Right renal cortex interstitium (tissue), 3 donors: ENCODE data around the gene CXCL14. TPM values are rescaled to one million over a fixed set of nuclear protein-coding genes. Genes with fewer than 3 reads are reported as not detected.
"Not testable (repeated sequence)": the region's sequence is repeated elsewhere in the genome, so short reads cannot be mapped to it uniquely, and the experiment has no call there.

Source experiments
- DNase-seq, 3 donors: peaks; one replicate each; pipeline ENCODE4 v3.0.0-alpha.2; 2013; ENCODE audit warnings: low read depth in 3 of 3, low spot score in 2 of 3
- polyA plus RNA-seq, 3 donors: library from polyadenylated mRNA; unstranded; fragments of 120-200 nt; gene quantifications; one replicate each; pipeline ENCODE4 v1.2.1, GENCODE V29; 2013; ENCODE audit not compliant: insufficient read length in 3 of 3

Gene CXCL14
- polyA plus RNA-seq, 3 donors, result 18.4 to 54.0 (median 36.6) TPM

DNA sequence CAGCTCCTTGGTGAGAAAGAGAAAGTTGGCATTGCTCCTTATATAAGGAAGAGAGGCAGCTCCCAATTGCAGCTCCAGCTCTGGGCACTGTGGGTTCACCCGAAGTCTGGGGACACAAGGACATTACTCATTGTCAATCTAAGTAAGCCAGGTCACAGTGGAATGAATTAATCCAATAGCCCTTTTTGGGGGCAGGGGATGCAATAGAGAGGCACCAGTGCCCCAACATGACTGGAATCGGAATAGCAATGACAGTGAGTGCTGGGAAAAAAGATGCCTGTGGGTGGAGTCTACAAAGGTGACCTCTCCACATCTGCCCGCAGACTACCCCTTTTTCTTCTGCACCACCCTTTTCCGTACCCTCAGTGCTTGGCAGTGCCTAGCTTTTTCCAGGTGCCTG, 31.9 kb downstream of the CXCL14 start:
- DNase-seq, result no peak

GRCh38 chr5:135546101-135546500, 32.7 kb downstream of the CXCL14 start:
- no peak for DNase-seq

GRCh38 chr5:135545099-135545498, 33.7 kb downstream of the CXCL14 start:
- DNase-seq, result no peak

GRCh38 chr5:135543485-135544304, 35.1 kb downstream of the CXCL14 start:
- no peak for DNase-seq

DNA sequence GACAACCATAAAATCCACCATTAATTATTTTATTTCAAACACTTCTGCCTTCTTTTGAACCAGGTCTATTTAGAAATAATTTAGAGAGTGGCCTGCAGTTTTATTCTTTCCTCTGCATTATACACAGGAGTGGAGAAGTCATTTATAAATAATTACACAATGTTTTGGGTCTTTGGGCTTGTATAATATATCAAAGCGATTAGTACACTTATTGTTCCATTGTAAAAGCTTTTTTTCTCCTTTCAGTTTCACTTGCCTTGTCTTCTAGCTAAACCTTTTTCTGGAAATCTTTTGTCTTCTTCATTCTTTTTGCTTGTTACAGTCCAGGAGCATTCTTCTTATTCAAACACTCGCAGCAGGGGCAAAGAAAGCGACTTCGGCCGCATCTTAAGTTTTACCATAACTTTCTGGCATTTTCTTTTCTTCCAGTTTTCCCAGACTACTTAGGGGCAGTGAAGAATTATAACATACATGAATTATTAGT, 35.7 kb downstream of the CXCL14 start:
- DNase-seq, result no peak

GRCh38 chr5:135541807-135542502, 36.8 kb downstream of the CXCL14 start:
- no peak for DNase-seq

GRCh38 chr5:135539430-135540005, 39.3 kb downstream of the CXCL14 start:
- DNase-seq, result no peak

- DNase-seq, result no peak
Observed at GRCh38 chr5:135538261-135538660, 40.5 kb downstream of the CXCL14 start.

DNA sequence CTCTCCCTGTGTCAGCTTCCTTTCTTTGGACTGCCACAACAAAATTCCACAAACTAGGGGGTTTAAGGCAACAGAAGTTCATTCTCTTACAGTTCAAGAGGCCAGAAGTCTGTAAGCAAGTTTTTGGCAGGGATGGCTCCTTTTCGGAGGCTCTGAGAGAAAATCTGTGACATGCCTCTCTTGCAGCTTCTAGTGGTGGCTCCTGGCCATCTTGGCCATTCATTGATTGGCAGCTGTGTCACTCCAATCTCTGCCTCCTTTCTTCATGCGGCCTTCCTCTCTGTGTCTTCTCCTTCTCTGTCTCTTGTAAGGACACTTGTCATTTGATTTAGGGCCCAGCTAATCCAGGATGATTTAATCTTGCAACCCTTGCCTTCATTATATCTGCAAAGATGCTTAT, 41.0 kb downstream of the CXCL14 start:
- DNase-seq, result no peak

DNA sequence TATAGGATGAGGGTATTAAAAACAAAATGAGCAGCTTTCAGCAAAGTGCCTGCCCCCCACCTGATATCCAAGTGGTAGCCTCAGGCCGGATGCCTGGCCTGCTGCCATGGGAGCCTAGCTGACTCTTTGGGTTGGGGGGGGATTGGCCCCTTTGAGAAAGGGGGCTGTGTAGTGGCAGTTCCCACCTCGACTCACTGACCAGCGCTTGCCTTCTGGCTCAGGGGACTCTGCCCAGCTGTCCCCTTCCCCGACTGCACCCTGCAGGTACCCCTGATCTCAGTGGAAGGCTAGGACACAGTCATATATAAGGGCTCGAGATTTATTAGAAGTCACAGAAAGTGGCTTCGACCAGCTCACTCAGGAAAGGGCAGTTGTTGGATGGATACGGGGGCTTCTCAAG, 41.5 kb downstream of the CXCL14 start:
- DNase-seq, result no peak

- no peak for DNase-seq
Observed at GRCh38 chr5:135535820-135536801, 42.7 kb downstream of the CXCL14 start, which contains the start of gene NEUROG1. Gene NEUROG1 (minus strand): TSS chr5:135535964. CDS start chr5:135535690, 274 bp downstream.

DNA sequence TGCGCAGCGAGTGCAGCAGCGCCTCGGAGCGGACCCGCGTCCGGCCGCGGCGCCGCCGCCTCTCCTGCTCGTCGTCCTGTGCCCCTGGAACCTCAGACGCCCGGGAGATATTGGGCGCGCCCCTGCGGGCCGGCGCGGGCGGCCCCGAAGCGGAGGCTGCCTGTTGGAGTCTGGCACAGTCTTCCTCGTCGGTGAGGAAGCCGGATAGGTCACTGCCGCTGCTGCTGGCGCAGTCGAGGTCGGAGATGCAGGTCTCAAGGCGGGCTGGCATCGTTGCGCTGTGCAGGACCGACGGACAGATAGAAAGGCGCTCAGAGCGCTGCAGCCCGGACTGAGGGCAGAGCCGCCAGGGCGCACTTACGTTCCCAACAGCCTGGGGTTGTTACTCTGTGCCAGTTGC, 43.4 kb downstream of the CXCL14 start:
- DNase-seq, result no peak

GRCh38 chr5:135534609-135535419, 44.0 kb downstream of the CXCL14 start:
- no peak for DNase-seq

DNA sequence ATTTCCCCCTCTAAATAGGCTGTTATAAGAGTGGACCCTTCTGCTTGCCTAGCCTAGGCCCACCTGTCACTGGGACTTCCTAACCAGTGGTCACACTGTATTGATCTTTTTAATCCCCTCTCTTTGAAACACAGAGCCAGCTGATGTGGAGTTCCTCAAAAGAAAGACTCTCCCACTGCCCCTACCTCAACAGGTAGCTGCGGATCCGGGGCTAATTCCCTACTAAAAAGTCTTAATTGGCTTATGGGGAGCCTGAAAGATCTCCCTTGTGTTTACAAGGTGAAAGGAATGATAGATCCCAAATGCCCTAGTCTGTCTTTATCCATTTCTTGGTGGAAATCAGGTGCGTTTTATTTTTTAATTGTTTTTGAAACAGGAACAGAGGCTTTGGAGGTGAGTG, 45.0 kb downstream of the CXCL14 start:
- DNase-seq, result no peak

DNA sequence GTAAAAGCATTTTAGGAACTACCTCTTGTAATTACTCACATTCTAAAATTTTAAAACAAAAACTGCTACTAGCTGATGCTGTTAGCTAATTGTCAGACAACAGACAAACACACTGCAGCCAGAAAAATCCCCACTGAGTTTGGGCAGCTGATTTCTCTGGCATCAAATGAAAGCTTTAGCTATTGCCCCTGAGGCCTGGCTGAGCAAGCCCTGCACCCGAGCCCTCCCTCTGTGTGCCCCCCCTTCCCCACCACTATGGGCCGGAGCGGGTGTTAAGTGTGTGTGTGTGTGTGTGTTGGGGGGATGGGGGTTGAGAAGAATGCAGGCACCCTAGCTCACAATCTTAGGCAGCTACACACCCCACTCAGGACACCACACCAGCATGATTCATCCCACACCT, 45.5 kb downstream of the CXCL14 start:
- DNase-seq, result no peak

- not testable (repeated sequence) for DNase-seq
Observed at GRCh38 chr5:135529576-135529975, 49.2 kb downstream of the CXCL14 start.

DNA sequence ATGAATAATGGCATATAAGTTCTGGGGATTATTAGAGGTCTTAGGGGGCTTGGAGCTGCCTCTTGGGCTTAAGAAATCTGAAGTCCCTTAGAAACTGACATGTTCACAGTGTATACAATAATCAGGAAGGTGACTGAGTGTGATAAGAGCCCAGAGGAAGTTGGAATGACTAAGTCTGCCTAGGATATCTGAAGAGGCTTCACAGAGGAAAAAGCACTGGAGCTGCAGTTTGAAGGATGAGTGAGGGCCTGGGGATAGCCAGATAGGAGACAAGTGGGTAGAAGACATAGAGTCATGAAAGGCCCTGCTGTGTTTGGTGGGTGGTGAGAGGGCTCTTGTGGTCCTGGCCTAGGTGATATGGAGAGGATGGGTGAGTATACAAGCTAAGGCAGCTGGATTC, 51.9 kb downstream of the CXCL14 start:
- no peak for DNase-seq

DNA sequence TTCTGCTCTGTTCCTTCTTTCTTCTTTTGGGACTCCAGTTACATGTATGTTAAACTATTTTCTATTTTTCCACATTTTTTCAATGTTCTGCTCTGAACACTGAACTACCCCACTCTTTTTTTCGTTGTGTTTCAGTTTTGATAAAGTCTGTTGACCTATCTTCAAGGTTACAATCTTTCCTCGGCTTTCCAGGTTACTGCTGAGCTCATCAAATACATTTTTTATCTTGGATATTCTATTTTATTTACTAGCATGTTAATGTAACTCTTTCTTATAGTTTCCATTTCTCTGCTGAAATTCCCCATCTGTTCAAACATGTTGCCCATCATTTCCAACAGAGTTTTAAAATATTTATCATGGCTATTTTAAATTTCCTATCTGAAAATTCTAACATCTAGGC, 56.8 kb downstream of the CXCL14 start:
- no peak for DNase-seq
